Gastroesophageal sphincter (tissue), 3 donors: Measurements from ENCODE around the gene ITPKC.

Source experiments
- EP300 ChIP-seq: sonication (generic); formaldehyde crosslinking; IDR thresholded peaks from one replicate; pipeline ENCODE4 v1.6.1; 2017; ENCODE audit warnings: antibody characterized with exemption, mild to moderate bottlenecking
- POLR2A ChIP-seq, 2 donors: fragments of 450-650 bp; IDR thresholded peaks; one replicate each; pipeline ENCODE4 v1.6.1; 2017; ENCODE audit warnings: antibody characterized with exemption in 2 of 2, mild to moderate bottlenecking in 2 of 2, moderate library complexity in 1 of 2
- POLR2AphosphoS5 ChIP-seq: sonication (generic); formaldehyde crosslinking; IDR thresholded peaks from one replicate; pipeline ENCODE4 v1.6.1; 2017; ENCODE audit warnings: antibody characterized with exemption
- TF ChIP-seq, protein P1 (sequence below), 4 experiments: fragments of 200-600 bp in 2 of 4; fragments of 450-650 bp in 2 of 4; sonication (generic) in 1 of 4; IDR thresholded peaks; one replicate each; pipeline ENCODE4 v1.5.1; 2017 to 2019; ENCODE audit warnings: antibody characterized with exemption in 4 of 4, mild to moderate bottlenecking in 2 of 4, moderate library complexity in 2 of 4

DNA sequence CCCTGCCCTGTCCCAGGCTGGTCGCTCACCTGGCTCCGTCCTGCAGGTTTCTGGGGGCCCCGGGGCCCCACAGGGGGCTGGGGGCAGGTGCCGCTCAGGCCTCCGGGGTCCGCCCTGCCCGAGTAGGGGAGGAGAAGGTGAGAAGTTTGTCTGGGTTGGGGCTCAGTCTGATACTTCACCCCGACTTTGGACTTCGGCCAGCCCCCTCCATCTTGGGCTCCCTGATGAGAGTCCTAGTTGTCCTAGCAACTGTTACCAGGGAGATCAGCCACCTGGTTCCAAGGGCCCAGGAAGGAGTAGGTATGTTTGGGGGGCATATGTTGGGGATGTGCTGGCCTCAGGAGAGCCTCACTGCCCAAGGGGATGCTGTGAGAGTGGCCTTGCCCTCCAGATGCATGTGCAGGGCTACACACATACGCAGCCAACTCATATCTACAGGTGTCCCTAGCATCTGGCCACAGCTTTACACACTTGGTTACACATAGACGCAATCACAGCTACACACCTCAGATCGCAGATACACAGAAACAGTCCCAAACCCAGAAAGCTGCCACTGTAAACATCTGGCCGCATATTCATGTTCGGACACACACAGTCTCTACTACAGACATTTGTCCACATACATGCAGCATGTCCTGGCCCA lies 29.9 kb upstream of the ITPKC start:
- TF ChIP-seq, protein P1, sequence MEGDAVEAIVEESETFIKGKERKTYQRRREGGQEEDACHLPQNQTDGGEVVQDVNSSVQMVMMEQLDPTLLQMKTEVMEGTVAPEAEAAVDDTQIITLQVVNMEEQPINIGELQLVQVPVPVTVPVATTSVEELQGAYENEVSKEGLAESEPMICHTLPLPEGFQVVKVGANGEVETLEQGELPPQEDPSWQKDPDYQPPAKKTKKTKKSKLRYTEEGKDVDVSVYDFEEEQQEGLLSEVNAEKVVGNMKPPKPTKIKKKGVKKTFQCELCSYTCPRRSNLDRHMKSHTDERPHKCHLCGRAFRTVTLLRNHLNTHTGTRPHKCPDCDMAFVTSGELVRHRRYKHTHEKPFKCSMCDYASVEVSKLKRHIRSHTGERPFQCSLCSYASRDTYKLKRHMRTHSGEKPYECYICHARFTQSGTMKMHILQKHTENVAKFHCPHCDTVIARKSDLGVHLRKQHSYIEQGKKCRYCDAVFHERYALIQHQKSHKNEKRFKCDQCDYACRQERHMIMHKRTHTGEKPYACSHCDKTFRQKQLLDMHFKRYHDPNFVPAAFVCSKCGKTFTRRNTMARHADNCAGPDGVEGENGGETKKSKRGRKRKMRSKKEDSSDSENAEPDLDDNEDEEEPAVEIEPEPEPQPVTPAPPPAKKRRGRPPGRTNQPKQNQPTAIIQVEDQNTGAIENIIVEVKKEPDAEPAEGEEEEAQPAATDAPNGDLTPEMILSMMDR (IDR thresholded peaks at IDR 0.05), result no peak
- no peak for TF ChIP-seq POLR2A (IDR thresholded peaks at IDR 0.05)
- no peak for TF ChIP-seq POLR2AphosphoS5
- no peak for TF ChIP-seq EP300
